Astrocyte of the cerebellum (primary cell): ENCODE measurements around the gene BRD4.

ENCODE experiments used
- DNase-seq: peaks from one replicate; pipeline ENCODE4 v3.0.0-alpha.2; 2011; ENCODE audit warnings: low read depth
- H3K4me3 ChIP-seq: 2 replicates; pipeline ENCODE4 v1.5.1; 2011; ENCODE audit warnings: mild to moderate bottlenecking, low read depth, low read length, moderate library complexity
- in situ Hi-C: cut with HindIII; loops from 2 replicates; pipeline ENCODE4 v1.10.0; 2017; ENCODE audit warnings: low sequenced_read_pairs
- TF ChIP-seq, protein P1 (sequence below): IDR thresholded peaks from 2 replicates; pipeline ENCODE4 v1.5.1; 2012; ENCODE audit warnings: low read length, low read depth, moderate library complexity, mild to moderate bottlenecking; ENCODE audit errors: missing control alignments

BRD4 gene

DNA sequence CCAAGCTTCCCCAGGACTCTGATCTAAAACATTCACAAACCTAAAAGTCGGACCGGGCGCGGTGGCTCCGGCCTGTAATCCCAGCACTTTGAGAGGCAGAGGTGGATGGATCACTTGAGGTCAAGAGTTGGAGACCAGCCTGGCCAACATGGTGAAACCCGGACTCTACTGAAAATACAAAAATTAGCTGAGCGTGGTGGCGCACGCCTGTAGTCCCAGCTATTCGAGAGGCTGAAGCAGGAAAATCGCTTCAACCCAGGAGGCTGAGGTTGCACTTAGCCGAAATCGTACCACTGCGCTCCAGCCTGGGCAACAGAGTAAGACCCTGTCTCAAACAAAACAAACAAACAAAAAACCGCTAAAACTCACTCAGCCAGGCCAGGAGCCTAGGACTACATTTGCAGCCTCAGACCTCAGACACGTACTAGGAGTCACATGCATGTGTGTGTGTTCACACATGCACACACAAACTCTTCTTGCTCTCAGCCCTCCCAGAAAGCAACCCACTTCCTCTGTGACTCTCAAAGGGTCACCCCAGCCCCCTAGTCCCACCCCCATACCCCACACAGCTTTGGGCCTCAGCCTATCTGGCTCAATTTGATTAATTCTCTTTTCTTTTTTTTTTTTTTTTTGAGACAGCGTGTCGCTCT is 130.8 kb downstream of the BRD4 start:
- no peak for DNase-seq
- no peak overlapping the region for H3K4me3 ChIP-seq
- in situ Hi-C loops, result loop anchor here (5.0 kb wide), 1 partner anchor 126 kb away; no protein-coding TSS in a partner anchor
- TF ChIP-seq, protein P1, sequence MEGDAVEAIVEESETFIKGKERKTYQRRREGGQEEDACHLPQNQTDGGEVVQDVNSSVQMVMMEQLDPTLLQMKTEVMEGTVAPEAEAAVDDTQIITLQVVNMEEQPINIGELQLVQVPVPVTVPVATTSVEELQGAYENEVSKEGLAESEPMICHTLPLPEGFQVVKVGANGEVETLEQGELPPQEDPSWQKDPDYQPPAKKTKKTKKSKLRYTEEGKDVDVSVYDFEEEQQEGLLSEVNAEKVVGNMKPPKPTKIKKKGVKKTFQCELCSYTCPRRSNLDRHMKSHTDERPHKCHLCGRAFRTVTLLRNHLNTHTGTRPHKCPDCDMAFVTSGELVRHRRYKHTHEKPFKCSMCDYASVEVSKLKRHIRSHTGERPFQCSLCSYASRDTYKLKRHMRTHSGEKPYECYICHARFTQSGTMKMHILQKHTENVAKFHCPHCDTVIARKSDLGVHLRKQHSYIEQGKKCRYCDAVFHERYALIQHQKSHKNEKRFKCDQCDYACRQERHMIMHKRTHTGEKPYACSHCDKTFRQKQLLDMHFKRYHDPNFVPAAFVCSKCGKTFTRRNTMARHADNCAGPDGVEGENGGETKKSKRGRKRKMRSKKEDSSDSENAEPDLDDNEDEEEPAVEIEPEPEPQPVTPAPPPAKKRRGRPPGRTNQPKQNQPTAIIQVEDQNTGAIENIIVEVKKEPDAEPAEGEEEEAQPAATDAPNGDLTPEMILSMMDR, result no peak

DNA sequence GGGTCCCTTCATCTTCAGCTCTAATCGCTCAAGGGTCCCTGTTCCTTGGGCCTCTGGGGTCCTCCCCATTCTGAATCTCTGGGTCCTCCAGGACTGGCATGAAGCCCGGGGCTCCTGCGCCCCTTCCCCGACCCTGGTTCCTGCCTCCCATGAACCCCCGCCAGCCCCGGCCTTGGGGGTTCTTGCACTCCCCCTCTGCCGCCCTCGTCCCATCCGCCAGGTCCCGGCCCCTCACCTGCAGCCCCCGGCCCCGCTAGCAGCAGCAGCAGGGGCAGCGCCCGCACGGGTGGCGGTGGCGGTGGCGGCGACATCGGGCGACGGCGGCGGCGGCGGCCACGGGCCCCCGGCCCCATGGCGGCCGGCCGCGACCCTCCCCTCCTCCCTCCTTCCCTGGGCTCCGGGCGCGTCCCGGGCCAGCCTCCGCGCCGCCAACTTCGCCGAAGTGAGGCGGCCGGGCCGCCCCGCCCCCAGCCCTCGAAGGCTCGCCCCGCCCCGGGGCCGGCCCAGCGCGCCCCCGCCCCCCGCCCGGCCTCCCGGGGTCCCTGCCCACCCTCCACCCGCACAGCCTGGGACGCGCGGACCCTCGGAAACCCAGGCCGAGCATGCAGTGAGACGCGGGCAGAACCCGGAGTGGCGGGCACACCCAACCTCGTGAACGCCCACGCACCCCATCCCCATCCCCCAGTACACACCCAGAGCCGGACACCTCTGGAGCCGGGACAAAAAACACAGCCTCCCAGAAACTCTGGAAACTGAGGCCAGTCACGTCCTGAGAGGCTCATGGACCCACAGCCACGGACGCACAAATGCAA is 131.6 kb downstream of the BRD4 start, which contains the start of gene NOTCH3:
Gene NOTCH3, minus strand, starts transcription at position 443 of the 812 bp plus-strand sequence. Its CDS starts 90 bp downstream, at position 353.
- in situ Hi-C loops, result loop anchor here (5.0 kb wide), 1 partner anchor 127 kb away; no protein-coding TSS in a partner anchor
- DNase-seq, result no peak
- H3K4me3 ChIP-seq, result peak within 1 kb of the TSS; percentile 58
- TF ChIP-seq, protein P1, result no peak

DNA sequence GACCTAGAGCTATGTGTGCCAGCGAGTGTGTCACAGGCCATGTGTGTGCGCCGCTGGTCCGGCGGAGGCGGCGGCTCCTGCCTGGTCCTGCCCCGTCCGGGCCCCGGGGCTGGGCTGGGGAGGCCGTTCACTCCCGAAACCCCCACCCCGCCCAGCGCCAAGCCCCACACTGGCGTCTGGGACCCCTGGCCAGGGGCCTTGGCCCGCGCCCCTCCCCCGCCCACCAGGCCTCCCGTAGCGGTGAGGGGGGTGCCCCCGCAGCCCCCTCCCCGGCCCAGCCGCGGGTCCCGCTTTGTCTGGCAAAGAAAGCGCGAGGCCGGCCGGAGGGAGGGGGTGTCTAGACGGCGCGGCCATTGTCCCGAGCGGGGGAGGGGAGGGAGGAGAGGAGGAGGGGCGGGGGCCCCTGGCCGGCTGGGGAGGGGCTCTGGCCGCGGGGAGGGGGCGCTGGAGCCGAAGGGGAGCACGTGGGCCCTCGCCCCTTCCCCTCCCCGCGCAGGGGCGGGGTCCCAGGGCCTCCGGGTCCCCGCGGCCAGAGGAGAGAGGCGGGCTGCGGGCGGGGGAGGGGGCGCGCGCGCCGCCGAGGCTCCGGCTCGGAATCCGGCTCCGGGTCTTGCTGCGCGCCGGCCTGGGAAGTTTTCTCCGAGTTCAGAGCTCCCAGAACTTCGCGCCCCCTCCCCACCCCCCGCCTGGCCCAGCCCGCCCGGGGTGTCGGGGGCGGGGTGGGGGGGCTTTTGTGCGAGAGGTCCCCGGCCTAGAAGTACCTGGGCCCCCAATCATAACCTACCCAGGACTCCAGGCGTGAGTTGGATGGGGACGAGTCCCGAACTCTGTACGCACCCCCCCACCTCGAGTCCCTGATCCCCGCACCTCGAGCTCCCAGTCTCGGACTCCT is 132.4 kb downstream of the BRD4 start:
- in situ Hi-C loops, result loop anchor here (5.0 kb wide), 1 partner anchor 127 kb away; no protein-coding TSS in a partner anchor
- TF ChIP-seq, protein P1, result no peak
- H3K4me3 ChIP-seq, result peak overlapping the region; percentile 58
- no peak for DNase-seq

DNA sequence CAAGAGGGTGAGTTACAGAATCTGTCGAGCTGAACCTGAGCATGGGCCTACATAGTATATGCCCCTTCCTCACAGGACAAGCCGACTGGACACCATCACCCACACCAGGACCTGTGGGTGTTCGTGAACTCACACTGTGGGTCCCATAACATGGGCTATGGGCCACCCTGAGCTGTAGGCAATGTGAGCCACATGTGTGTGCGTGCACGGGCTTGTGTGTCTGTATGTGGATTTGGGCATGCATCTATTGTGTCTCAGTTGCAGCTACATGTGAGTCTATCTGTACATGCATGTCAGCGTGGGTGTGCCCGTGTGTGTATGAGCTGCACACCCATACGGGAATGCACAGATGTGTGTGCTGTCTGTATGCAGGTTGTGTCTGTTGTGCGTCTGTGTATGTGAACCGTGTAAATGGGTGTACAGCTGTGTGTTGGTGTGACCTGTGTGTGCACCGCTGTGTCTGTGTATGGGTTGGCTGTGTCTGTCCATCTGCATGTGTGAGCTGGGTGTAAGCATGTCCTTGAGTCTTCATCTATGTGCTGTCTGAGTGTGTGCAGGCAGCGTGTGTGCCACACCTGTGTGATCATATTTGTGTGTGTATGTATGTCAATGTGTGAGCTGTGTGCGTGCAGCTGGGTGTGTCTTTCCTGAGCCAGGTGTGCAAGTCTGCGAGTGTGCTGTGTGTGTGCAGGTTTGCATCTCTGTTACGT is 133.2 kb downstream of the BRD4 start:
- peak overlapping the region; percentile 58 for H3K4me3 ChIP-seq
- in situ Hi-C loops, result no loop called here
- TF ChIP-seq, protein P1, result no peak
- no peak for DNase-seq

DNA sequence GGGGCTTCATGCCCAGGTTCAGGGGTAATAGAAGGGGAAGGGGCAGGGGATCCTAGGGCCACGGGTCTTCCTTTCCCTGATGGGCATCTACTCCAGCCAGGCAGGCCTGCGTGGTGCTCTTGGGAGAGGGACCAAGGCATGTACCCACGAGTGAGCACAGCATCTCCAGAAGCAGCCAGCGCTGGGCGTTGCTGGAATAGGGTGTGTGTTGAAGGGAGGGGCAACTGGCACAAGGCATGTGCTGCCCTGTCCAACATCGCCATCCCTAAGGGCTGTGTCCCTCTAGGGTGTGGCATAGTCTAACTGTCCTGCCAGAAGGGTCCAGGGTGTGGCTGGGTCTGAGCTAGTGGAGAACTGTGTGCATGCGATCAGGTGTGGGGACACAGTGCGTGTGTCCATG is 134.4 kb downstream of the BRD4 start:
- H3K4me3 ChIP-seq, result no peak overlapping the region
- TF ChIP-seq, protein P1, result no peak
- no peak for DNase-seq
- in situ Hi-C loops, result no loop called here
